Prostate gland (tissue), 2 donors: ENCODE data around the gene PRR15L.

Source experiments
- CTCF ChIP-seq, 4 experiments: fragments of 200-600 bp in 2 of 4; fragments of 450-650 bp in 2 of 4; sonication (generic) in 2 of 4; IDR thresholded peaks; 1 replicate in 3 of 4; 2 replicates in 1 of 4; pipeline ENCODE4 v1.5.1; 2016 to 2019; ENCODE audit warnings: antibody characterized with exemption in 4 of 4, mild to moderate bottlenecking in 2 of 4, moderate library complexity in 2 of 4
- POLR2A ChIP-seq: fragments of 450-650 bp; IDR thresholded peaks from one replicate; pipeline ENCODE4 v1.6.1; 2016; ENCODE audit warnings: antibody characterized with exemption, mild to moderate bottlenecking
- POLR2AphosphoS5 ChIP-seq: sonication (generic); formaldehyde crosslinking; IDR thresholded peaks from one replicate; pipeline ENCODE4 v1.6.1; 2017; ENCODE audit warnings: antibody characterized with exemption

DNA sequence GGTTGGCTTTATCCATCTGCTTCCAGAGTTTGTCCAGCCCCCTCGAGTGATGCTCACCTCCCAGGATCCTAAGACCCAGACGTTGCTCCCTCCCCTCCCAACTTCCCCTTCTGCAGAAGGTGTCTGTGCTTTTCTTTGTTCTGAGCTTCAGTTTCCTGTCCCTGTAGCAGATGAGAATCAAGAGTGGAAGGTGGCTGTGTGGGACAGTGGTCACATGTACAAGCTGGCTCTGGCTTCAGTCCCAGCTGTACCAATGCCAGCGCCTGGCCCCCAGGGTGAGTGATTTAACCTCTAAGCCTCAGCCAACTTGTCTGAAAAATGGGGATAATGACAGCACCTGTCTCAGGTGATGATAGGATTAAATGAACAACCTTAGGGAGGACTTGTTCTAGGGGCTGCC lies 7.7 kb downstream of the PRR15L start:
- TF ChIP-seq POLR2A, result no peak
- no peak for TF ChIP-seq POLR2AphosphoS5
- TF ChIP-seq CTCF (IDR thresholded peaks at IDR 0.05), result no peak
